GM21723 (cell line): ENCODE data around the gene PGM2.
"Not testable (repeated sequence)": the region's sequence is repeated elsewhere in the genome, so short reads cannot be mapped to it uniquely, and the experiment has no call there.

Experiments used
- ATAC-seq: cut with Tn5 transposase; IDR thresholded peaks from one replicate; pipeline ENCODE4 v1.9.1; 2021; ENCODE audit warnings: mild to moderate bottlenecking, moderate library complexity; ENCODE audit not compliant: unreplicated experiment

PGM2 gene

GRCh38 chr4:37826295-37827029, at the start of gene PGM2:
Gene PGM2, plus strand, starts transcription at chr4:37826686. Its CDS starts 47 bp downstream, at chr4:37826733.
- peak; percentile 97 for ATAC-seq

- ATAC-seq: no peak
These were observed 46.6 kb upstream of the PGM2 start for GRCh38 chr4:37779896-37780295.

- no peak for ATAC-seq
These were observed 45.9 kb upstream of the PGM2 start for GRCh38 chr4:37780444-37781130.

- ATAC-seq: no peak
These were observed 45.4 kb upstream of the PGM2 start for GRCh38 chr4:37781131-37781455.

- not testable (repeated sequence) for ATAC-seq
These were observed 40.2 kb upstream of the PGM2 start for GRCh38 chr4:37786267-37786666.

- ATAC-seq: not testable (repeated sequence)
These were observed 38.5 kb upstream of the PGM2 start for GRCh38 chr4:37787883-37788460.

GRCh38 chr4:37788819-37789218, 37.7 kb upstream of the PGM2 start:
- ATAC-seq: no peak

GRCh38 chr4:37792241-37792640, 34.2 kb upstream of the PGM2 start:
- no peak for ATAC-seq

GRCh38 chr4:37793562-37793961, 32.9 kb upstream of the PGM2 start:
- ATAC-seq: no peak

GRCh38 chr4:37794056-37794455, 32.4 kb upstream of the PGM2 start:
- no peak for ATAC-seq

- no peak for ATAC-seq
These were observed 30.8 kb upstream of the PGM2 start for GRCh38 chr4:37795581-37796195.

GRCh38 chr4:37797374-37797773, 29.1 kb upstream of the PGM2 start:
- no peak for ATAC-seq

- ATAC-seq: no peak
These were observed 28.6 kb upstream of the PGM2 start for GRCh38 chr4:37797923-37798322.

- no peak for ATAC-seq
These were observed 27.9 kb upstream of the PGM2 start for GRCh38 chr4:37798616-37799015.

GRCh38 chr4:37799941-37800554, 26.4 kb upstream of the PGM2 start:
- ATAC-seq: no peak

- ATAC-seq: no peak
These were observed 24.3 kb upstream of the PGM2 start for GRCh38 chr4:37802068-37802666.

- ATAC-seq: no peak
These were observed 23.0 kb upstream of the PGM2 start for GRCh38 chr4:37803348-37803973.

- no peak for ATAC-seq
These were observed 21.4 kb upstream of the PGM2 start for GRCh38 chr4:37805091-37805490.

- no peak for ATAC-seq
These were observed 13.8 kb upstream of the PGM2 start for GRCh38 chr4:37812713-37813112.

- ATAC-seq: no peak
These were observed 10.9 kb upstream of the PGM2 start for GRCh38 chr4:37815591-37815990.

- ATAC-seq: no peak
These were observed 10.5 kb upstream of the PGM2 start for GRCh38 chr4:37816006-37816405.
